Measurements from ENCODE around the gene MED27.

Gene MED27

GRCh38 chr9:132040808-132041207 lies 38.9 kb downstream of the MED27 start:
- no peak for DNase-seq

GRCh38 chr9:132040246-132040645 lies 39.4 kb downstream of the MED27 start:
- no peak for DNase-seq

GRCh38 chr9:132039284-132039683 lies 40.4 kb downstream of the MED27 start:
- no peak for DNase-seq

- no peak for DNase-seq
Observed at GRCh38 chr9:132037458-132037857, 42.2 kb downstream of the MED27 start.

GRCh38 chr9:132036521-132036920 lies 43.1 kb downstream of the MED27 start:
- no peak for DNase-seq

GRCh38 chr9:132035679-132036078 lies 44.0 kb downstream of the MED27 start:
- DNase-seq, result no peak

- no peak for DNase-seq
Observed at GRCh38 chr9:132032238-132032950, 47.3 kb downstream of the MED27 start.

GRCh38 chr9:132031467-132032237 lies 48.0 kb downstream of the MED27 start:
- DNase-seq, result no peak

- no peak for DNase-seq
Observed at GRCh38 chr9:132030626-132031325, 48.9 kb downstream of the MED27 start.

- DNase-seq, result no peak
Observed at GRCh38 chr9:132027752-132028663, 51.7 kb downstream of the MED27 start.

- no peak for DNase-seq
Observed at GRCh38 chr9:132026932-132027585, 52.6 kb downstream of the MED27 start.

- no peak for DNase-seq
Observed at GRCh38 chr9:132025766-132026165, 53.9 kb downstream of the MED27 start.

- no peak for DNase-seq
Observed at GRCh38 chr9:132024589-132024988, 55.1 kb downstream of the MED27 start.

GRCh38 chr9:132023419-132024180 lies 56.1 kb downstream of the MED27 start:
- peak; percentile 28 for DNase-seq

GRCh38 chr9:132020820-132021510 lies 58.7 kb downstream of the MED27 start:
- DNase-seq, result no peak

- DNase-seq, result no peak
Observed at GRCh38 chr9:132020272-132020671, 59.4 kb downstream of the MED27 start.

GRCh38 chr9:132019702-132020101 lies 60.0 kb downstream of the MED27 start:
- no peak for DNase-seq

- DNase-seq, result no peak
Observed at GRCh38 chr9:132018957-132019405, 60.7 kb downstream of the MED27 start.

- peak; percentile 56 for DNase-seq
Observed at GRCh38 chr9:132016456-132016855, 63.2 kb downstream of the MED27 start.

GRCh38 chr9:132015866-132016265 lies 63.8 kb downstream of the MED27 start:
- no peak for DNase-seq
